ENCODE measurements around the gene ANKDD1B.

DNA sequence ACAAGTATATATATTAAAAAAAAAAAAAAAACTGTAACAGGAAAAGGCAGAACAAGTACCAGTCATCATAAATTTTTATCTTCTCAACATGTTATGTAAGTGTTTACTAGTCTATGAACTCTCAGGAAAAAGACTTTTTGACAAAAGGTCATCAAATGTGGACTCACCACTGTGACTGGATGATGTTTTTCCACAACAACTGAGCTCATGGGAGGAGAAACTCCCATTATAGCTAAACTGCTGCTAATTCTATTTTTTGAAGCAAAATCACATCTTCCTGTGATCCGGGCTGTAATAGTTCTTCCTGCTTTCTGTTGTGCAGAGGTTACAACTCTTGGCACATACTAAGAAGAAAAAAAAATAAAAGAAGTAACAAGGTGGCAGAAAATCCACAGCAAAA lies 66.4 kb downstream of the ANKDD1B start:
- TF ChIP-seq POLR2A (IDR thresholded peaks at IDR 0.05) = no peak
- TF ChIP-seq, protein P1, sequence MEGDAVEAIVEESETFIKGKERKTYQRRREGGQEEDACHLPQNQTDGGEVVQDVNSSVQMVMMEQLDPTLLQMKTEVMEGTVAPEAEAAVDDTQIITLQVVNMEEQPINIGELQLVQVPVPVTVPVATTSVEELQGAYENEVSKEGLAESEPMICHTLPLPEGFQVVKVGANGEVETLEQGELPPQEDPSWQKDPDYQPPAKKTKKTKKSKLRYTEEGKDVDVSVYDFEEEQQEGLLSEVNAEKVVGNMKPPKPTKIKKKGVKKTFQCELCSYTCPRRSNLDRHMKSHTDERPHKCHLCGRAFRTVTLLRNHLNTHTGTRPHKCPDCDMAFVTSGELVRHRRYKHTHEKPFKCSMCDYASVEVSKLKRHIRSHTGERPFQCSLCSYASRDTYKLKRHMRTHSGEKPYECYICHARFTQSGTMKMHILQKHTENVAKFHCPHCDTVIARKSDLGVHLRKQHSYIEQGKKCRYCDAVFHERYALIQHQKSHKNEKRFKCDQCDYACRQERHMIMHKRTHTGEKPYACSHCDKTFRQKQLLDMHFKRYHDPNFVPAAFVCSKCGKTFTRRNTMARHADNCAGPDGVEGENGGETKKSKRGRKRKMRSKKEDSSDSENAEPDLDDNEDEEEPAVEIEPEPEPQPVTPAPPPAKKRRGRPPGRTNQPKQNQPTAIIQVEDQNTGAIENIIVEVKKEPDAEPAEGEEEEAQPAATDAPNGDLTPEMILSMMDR (IDR thresholded peaks at IDR 0.05) = no peak

Measured in prostate gland (tissue), 2 donors.